Glomerular visceral epithelial cell (primary cell): ENCODE data around the gene DSCAM.
"Not testable (repeated sequence)": the region's sequence is repeated elsewhere in the genome, so short reads cannot be mapped to it uniquely, and the experiment has no call there.

Source experiments
- DNase-seq: peaks from one replicate; pipeline ENCODE4 v3.0.0-alpha.2; 2016; ENCODE audit errors: extremely low spot score

DSCAM gene

GRCh38 chr21:40320718-40321117 is 526.2 kb downstream of the DSCAM start:
- DNase-seq: not testable (repeated sequence)

- DNase-seq: no peak
Measured at GRCh38 chr21:40318371-40318770, 528.6 kb downstream of the DSCAM start.

- DNase-seq: no peak
Measured at GRCh38 chr21:40316104-40316503, 530.9 kb downstream of the DSCAM start.

- DNase-seq: no peak
Measured at GRCh38 chr21:40315626-40316025, 531.3 kb downstream of the DSCAM start.

- no peak for DNase-seq
Measured at GRCh38 chr21:40313260-40313659, 533.7 kb downstream of the DSCAM start.

GRCh38 chr21:40300300-40300699 is 546.7 kb downstream of the DSCAM start:
- DNase-seq: no peak

- no peak for DNase-seq
Measured at GRCh38 chr21:40299451-40299850, 547.5 kb downstream of the DSCAM start.

- no peak for DNase-seq
Measured at GRCh38 chr21:40294345-40294744, 552.6 kb downstream of the DSCAM start.

GRCh38 chr21:40291560-40291959 is 555.4 kb downstream of the DSCAM start:
- no peak for DNase-seq

GRCh38 chr21:40284409-40284808 is 562.5 kb downstream of the DSCAM start:
- DNase-seq: no peak

- no peak for DNase-seq
Measured at GRCh38 chr21:40282912-40283886, 563.8 kb downstream of the DSCAM start.

GRCh38 chr21:40278345-40278744 is 568.6 kb downstream of the DSCAM start:
- DNase-seq: no peak

GRCh38 chr21:40276001-40276400 is 571.0 kb downstream of the DSCAM start:
- DNase-seq: no peak

GRCh38 chr21:40272037-40272436 is 574.9 kb downstream of the DSCAM start:
- DNase-seq: no peak

GRCh38 chr21:40271164-40271563 is 575.8 kb downstream of the DSCAM start:
- DNase-seq: no peak

- DNase-seq: no peak
Measured at GRCh38 chr21:40270047-40270446, 576.9 kb downstream of the DSCAM start.

GRCh38 chr21:40269239-40269638 is 577.7 kb downstream of the DSCAM start:
- no peak for DNase-seq

GRCh38 chr21:40258456-40258855 is 588.5 kb downstream of the DSCAM start:
- DNase-seq: not testable (repeated sequence)

- DNase-seq: no peak
Measured at GRCh38 chr21:40257342-40257741, 589.6 kb downstream of the DSCAM start.

- DNase-seq: no peak
Measured at GRCh38 chr21:40255518-40256444, 591.2 kb downstream of the DSCAM start.

- no peak for DNase-seq
Measured at GRCh38 chr21:40254540-40255465, 592.2 kb downstream of the DSCAM start.
